ENCODE measurements around the gene TLE7.

The TLE7 gene

GRCh38 chr16:71442051-71442440 lies at the start of gene TLE7:
Gene TLE7, minus strand, starts transcription at chr16:71442054. Its CDS starts 8,730 bp downstream, at chr16:71433324.
- no peak for DNase-seq
- H3K27ac Mint-ChIP-seq: no peak within 1 kb of the TSS
- H3K36me3 Mint-ChIP-seq (ENCODE audit: low read depth): peaks cover 17% of the 10 kb centered on the region
- H3K9me3 Mint-ChIP-seq: peaks cover 38% of the 10 kb centered on the region
- TF ChIP-seq CTCF (IDR thresholded peaks at IDR 0.05): no peak
- H3K4me1 Mint-ChIP-seq: peaks cover 6% of the 10 kb centered on the region
- no peak within 1 kb of the TSS for H3K4me3 Mint-ChIP-seq
- H3K27me3 Mint-ChIP-seq (ENCODE audit: low read depth, poor library complexity): peaks cover 16% of the 10 kb centered on the region

GRCh38 chr16:71491054-71491453 lies 49.2 kb upstream of the TLE7 start:
- Mint-ChIP-seq H3K27ac (no peak overlapping the region), H3K9me3 (no peaks in the 10 kb centered on the region), H3K36me3 (ENCODE audit: low read depth) (no peaks in the 10 kb centered on the region), H3K4me1 (no peaks in the 10 kb centered on the region), H3K27me3 (ENCODE audit: low read depth, poor library complexity) (peaks cover 49% of the 10 kb centered on the region), H3K4me3 (no peak overlapping the region)
- no peak for TF ChIP-seq CTCF (IDR thresholded peaks at IDR 0.05)
- DNase-seq: no peak

GRCh38 chr16:71490361-71490760 lies 48.5 kb upstream of the TLE7 start:
- Mint-ChIP-seq H3K9me3 (no peaks in the 10 kb centered on the region), H3K36me3 (ENCODE audit: low read depth) (no peaks in the 10 kb centered on the region), H3K27me3 (ENCODE audit: low read depth, poor library complexity) (peaks cover 48% of the 10 kb centered on the region), H3K4me3 (no peak overlapping the region), H3K27ac (no peak overlapping the region), H3K4me1 (no peaks in the 10 kb centered on the region)
- DNase-seq: no peak
- TF ChIP-seq CTCF (IDR thresholded peaks at IDR 0.05): no peak

GRCh38 chr16:71489122-71489521 lies 47.3 kb upstream of the TLE7 start, which contains the start of gene ZNF19:
Gene ZNF19, minus strand, starts transcription at chr16:71489324. Its CDS starts 7,210 bp downstream, at chr16:71482114.
- H3K27me3 Mint-ChIP-seq (ENCODE audit: low read depth, poor library complexity): peaks cover 43% of the 10 kb centered on the region
- no peak for DNase-seq
- H3K36me3 Mint-ChIP-seq (ENCODE audit: low read depth): no peaks in the 10 kb centered on the region
- H3K27ac Mint-ChIP-seq: no peak within 1 kb of the TSS
- H3K4me1 Mint-ChIP-seq: peaks cover 6% of the 10 kb centered on the region
- no peak within 1 kb of the TSS for H3K4me3 Mint-ChIP-seq
- H3K9me3 Mint-ChIP-seq: no peaks in the 10 kb centered on the region
- TF ChIP-seq CTCF (IDR thresholded peaks at IDR 0.05): no peak

GRCh38 chr16:71484006-71484893 lies 42.4 kb upstream of the TLE7 start:
- Mint-ChIP-seq H3K4me3 (peak overlapping the region; percentile 85), H3K27me3 (ENCODE audit: low read depth, poor library complexity) (peaks cover 21% of the 10 kb centered on the region), H3K27ac (peak overlapping the region; percentile 70), H3K9me3 (no peaks in the 10 kb centered on the region), H3K36me3 (ENCODE audit: low read depth) (no peaks in the 10 kb centered on the region), H3K4me1 (peaks cover 15% of the 10 kb centered on the region)
- TF ChIP-seq CTCF (IDR thresholded peaks at IDR 0.05): no peak
- DNase-seq: peak; percentile 69

- Mint-ChIP-seq H3K4me3 (peak overlapping the region; percentile 61), H3K4me1 (peaks cover 15% of the 10 kb centered on the region), H3K9me3 (no peaks in the 10 kb centered on the region), H3K27me3 (ENCODE audit: low read depth, poor library complexity) (peaks cover 12% of the 10 kb centered on the region), H3K36me3 (ENCODE audit: low read depth) (no peaks in the 10 kb centered on the region), H3K27ac (no peak overlapping the region)
- TF ChIP-seq CTCF (IDR thresholded peaks at IDR 0.05): no peak
- DNase-seq: no peak
Measured at GRCh38 chr16:71482569-71482968, 40.7 kb upstream of the TLE7 start.

Data from nephron progenitor cell (in vitro differentiated cells).